DMS114 treated with DMSO at 0.1 percent for 48 hours (cell line): ENCODE data around the gene ATXN1L.
"Not testable (repeated sequence)": the region's sequence is repeated elsewhere in the genome, so short reads cannot be mapped to it uniquely, and the experiment has no call there.

Experiments used
- DNase-seq: peaks from one replicate; lab custom pipeline; 2025; ENCODE audit not compliant: unreplicated experiment; lab: John Stamatoyannopoulos, UW

The ATXN1L gene

GRCh38 chr16:71852561-71852960, 6.8 kb downstream of the ATXN1L start:
- no peak for DNase-seq

GRCh38 chr16:71853413-71853812, 7.6 kb downstream of the ATXN1L start:
- DNase-seq: no peak

GRCh38 chr16:71854369-71854948, 8.7 kb downstream of the ATXN1L start:
- DNase-seq: no peak

DNA sequence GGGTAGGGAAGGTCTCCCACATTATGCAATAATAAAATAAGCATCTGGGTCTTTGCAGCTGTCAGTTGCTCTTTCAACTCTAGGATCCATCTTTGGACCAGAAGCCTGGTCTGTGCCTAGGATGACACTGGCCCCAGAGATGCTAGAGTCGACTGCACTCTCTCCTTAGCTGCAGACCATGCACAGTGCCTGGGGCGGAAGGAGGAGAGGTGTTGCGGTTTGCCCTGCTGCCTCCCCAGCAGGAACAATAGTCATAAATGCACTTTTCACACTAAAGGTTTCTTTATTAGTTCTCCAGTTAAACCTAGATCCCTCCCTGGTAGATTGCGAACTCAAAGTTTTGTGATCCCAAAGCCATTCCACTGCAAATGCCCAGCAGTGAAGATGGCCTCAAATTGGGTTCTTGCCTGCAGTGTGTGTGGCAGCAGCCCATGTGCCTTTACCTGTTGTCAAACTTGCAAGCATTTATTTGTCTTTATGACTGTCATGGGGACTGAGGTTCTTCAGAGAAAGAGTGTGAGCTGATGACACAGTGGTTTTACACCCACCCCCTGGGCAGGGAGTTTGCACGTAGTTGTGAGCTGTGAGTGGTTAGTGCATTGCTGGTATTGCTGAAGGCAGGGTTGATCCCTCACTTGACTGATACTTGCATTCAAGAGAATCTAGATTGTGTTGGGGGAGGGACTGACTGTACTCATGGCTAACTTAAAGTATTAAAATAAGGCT, 10.3 kb downstream of the ATXN1L start:
- DNase-seq: no peak

DNA sequence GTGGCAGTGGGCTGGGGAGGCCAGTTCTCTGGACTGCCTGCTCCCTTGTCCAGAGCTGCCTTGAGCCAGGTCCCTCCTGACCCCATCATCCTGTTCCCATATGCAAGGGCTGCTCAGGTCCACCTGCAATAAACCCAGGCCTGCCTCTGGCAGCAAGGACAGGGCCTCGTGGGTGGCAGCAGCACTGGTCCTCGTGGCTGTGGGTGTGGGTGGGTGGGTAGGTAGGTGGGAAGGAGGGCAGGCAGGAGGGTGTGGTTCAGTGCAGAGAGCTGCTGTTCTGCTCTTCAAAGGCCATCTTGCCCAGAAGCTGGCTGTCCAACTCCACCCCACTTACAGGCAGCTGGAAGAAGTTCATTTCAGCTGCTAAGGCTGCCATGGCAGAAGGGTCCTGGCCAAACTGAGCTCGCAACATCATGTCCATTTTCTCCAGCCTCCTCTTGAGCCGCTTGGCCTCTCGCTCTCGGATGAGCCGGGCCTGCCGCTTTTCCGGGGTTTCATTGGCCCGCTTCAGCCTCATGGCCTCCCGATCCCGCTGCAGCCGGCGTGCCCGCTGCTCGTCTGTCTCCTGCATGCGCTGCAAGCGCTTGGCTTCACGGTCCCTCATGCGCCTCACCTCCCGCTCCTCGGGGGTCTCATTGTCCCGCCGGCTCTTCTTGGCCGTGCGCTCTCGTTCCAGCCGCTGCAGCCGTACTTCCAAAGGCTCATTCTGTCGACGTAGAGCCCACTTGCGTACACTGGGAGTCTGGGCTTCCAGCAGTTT, 14.2 kb downstream of the ATXN1L start:
- DNase-seq: no peak

DNA sequence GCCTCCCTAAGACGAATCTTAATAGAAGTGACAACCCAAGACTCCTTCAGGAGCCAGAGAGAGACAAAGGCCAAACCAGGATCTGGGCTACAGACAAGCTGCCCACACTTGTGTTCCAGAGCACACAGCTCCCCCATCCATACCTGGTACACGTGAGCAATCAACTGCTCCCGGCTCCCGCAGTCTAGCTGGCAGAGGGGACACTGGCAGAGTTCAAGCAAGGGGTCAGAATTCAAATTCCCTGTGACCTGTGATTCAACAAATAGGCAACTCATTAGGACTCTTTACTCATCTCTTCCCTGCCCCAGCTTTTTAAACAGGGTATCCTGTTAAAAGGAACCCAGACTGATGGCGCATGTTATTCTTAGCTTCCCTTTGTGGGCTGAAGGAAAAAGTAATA, 18.2 kb downstream of the ATXN1L start:
- DNase-seq: no peak

DNA sequence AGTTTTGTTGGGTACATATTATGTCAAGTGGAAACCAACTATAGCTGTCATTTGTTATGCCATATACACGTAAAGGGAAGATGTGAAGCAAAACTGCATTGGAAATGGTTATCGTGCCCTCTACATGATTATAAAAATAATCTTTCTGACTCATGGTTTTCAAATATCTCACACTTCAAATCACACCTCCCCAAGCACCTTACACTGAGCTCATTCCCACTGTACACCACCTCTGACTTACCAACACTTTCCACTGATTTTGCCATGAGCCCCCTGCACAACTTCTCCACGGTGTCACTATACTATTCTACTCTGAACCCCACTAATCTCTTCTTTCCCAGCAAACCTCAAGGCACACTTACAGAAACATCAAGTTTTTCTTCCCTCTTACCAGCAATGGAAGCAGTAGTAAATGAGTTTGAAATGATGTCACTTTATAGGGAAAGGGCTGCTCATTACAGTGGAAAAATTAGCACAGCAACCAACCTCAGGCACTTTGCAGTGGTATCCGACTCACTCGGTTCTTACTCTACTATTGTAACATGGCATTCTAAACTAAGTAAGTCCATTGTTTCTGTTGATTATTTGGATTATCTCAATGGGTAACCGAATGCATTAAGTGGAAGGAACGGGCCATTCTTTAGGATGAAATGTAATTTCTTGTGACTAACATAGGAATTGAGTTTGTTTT, 19.5 kb downstream of the ATXN1L start:
- DNase-seq: no peak

DNA sequence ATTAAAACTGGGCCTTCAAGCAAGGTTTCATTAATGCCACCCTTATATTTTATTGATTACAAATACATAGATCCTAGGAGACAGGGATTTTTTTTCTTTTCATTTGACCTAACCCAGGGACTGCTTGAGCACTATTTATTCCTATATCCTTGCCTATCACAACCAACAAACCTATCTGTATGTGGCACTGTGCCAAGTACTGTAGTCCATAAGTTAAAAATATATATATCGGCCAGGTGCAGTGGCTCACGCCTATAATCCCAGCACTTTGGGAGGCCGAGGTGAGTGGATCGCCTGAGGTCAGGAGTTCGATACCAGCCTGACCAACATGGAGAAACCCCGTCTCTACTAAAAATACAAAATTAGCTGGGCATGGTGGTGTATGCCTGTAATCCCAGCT, 21.4 kb downstream of the ATXN1L start:
- DNase-seq: not testable (repeated sequence)

GRCh38 chr16:71867939-71868338, 22.2 kb downstream of the ATXN1L start:
- DNase-seq: no peak

DNA sequence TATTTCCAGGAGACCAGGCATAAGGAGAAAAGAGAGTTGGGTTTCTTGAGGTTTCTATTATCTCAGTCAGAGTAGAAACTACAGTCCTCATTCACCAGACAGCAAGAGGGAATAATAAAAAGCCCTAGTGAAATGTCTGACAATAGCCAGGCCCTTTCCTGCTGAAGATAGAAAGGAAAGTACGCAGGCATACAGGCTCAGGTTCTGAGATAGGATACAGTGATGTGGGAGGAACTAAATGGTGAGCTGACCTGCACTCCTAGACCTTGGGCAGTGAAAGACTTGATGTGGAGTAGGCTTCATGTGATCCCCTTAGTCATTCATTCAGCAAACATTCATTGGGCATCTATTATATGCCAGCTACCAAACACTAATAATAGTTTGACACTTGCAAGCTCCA, 23.3 kb downstream of the ATXN1L start:
- DNase-seq: no peak

GRCh38 chr16:71870818-71871217, 25.0 kb downstream of the ATXN1L start:
- no peak for DNase-seq

DNA sequence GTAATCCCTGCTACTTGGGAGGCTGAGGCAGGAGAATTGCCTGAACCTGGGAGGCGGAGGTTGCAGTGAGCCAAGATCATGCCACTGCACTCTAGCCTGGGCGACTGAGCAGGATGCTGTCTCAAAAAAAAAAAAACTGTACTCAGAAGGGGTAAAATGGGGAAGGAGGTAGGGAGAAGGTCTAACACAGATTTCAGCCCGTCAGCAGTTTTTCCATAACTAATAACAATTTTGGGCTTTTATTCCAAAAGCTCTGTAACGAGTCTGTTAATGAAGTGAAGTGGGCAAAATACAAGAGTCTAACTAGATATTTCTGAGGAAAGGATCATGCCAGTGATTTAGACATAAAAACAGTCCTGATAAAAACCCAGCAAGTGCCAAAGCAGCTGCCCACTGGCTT, 27.4 kb downstream of the ATXN1L start:
- DNase-seq: no peak

DNA sequence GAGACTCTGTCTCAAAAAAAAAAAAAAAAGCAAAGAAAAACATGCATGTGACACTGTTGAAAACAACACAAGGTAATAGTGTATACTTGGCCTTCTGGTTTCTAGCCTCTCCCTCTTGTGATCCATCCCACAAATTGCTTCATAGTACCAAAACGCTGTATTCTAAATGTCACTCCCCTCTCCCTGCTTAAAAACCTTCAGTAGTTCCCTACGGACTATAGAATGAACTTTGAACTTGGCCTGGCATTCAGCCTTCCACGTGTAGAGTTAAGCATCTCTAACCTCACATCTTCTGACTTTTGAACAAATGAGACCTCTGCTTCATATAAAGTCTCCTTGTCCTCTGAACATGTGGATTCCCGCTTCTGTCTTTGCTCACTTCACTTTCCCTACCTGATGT, 33.1 kb downstream of the ATXN1L start:
- DNase-seq: no peak

DNA sequence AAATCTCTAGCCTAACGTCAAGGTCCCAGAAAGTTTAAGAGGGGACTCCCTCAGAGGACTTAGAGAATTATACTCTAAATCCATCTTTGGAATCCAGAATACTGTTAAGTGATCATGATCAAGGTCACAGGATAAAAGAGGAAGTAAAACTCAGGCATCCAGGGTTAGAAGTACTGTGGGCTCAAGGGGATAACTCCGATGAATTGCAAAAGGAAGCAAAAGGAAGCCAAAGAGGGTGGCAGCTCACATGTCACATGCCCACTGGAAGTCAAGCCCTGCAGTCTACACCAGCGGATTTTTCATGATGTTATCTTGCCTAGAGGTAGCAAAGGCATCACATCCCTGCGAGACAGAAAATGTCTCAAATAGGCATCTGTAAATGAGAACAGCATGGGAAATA, 34.4 kb downstream of the ATXN1L start:
- no peak for DNase-seq

DNA sequence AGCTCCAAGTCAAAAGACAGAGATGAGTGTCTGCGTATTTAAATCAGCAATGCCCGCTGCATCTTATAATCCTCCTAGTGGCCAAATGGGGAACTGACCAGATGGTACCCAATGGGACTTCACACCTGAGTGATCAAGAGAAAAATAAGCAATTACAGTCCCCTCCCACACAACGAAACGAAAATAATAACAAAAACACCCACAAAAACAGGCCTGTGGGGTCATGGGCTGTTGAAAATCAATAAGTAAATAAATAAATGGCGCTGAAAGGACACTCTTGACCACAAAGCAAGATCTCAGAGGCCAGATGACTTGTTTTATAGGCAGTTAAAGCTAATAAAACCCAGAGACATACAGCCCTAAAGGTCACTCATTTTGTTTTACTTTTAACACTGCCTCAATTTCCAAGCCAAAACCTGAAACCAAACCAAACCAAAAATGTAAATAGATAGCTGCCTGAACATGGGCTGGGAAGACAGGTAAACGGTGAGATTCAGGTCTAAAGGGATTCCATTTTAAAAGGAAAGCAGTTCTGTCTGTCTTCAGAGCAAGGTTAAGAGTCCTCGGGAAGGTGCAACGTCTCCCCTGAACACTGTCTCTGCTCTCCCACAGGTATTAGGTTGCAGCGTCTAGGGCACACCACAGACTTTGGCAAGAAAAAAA, 36.9 kb downstream of the ATXN1L start:
- peak; percentile 80 for DNase-seq

- DNase-seq: no peak
These were observed 37.5 kb downstream of the ATXN1L start for GRCh38 chr16:71883168-71883848.

DNA sequence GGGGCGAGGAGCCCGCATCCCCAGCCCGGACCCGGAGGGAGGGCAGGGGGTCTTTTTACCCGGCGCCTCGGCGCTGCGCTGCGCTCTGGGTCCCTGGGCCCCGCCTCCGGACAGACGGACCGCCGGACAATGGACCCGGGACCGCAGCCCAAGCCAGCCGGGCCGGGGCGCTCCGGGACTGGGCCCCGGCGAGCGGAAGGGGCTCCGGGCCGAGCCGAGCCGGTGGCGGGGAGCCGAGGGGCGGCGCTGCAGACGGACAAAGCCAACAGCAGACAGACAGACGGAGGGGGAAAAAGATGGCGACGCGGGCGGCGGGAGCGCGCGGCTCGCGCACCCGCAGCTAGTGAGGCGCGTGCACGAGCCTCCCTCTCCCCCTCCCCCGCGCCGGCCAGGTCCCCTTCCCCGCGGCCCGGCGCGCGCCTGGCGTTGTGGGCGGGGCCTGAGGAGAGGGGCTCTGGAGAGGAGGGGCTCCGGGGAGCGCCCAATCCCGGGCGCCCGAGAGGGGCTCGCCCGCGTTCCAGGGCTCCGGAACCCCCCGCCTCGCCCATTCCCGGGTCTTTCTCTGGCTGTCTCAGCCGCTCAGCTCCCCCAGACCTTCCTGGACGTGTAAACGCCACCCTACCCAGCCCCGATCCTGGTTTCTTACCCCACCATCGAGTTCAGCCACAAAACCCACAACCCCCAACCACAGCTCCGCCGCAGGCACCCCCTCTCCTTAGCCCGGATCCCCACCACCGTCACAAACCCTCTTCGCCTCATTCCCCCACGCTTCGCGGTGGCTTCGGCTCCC, 38.3 kb downstream of the ATXN1L start, which contains the start of gene ZNF821:
ZNF821 (minus strand) TSS at position 334 of the 790 bp plus-strand sequence. CDS start 4,236 bp downstream, outside the sequence.
- DNase-seq: peak; percentile 72

- no peak for DNase-seq
These were observed 39.5 kb downstream of the ATXN1L start for GRCh38 chr16:71885261-71885650.

- no peak for DNase-seq
These were observed 43.4 kb downstream of the ATXN1L start for GRCh38 chr16:71889147-71889546.

DNA sequence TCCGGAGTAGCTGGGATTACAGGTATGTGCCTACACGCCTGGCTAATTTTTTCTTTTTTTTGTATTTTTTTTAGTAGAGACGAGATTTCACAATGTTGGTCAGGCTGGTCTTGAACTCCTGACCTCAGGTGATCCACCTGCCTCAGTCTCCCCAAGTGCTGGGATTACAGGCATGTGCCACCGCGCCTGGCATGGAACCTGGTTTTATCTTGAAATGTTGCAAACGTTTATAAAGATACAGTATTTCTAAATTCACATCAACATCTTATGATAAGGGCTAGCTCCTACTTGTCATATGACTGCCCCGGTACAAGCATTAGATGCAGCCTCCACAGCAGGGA, 48.1 kb downstream of the ATXN1L start:
- DNase-seq: no peak
